Choroid plexus epithelial cell (primary cell): ENCODE data around the gene ACADSB.

Source experiments
- DNase-seq: peaks from one replicate; pipeline ENCODE4 v3.0.0-alpha.2; 2010; ENCODE audit warnings: low read depth
- H3K4me3 ChIP-seq: 2 replicates; pipeline ENCODE4 v1.5.1; 2011; ENCODE audit warnings: low read depth, mild to moderate bottlenecking, control low read depth, low read length, moderate library complexity
- TF ChIP-seq, protein P1 (sequence below): conservative IDR thresholded peaks from 2 replicates; pipeline ENCODE4 v1.5.1; 2011; ENCODE audit warnings: low read depth, mild to moderate bottlenecking, control low read depth, inconsistent platforms, low read length, moderate library complexity

The ACADSB gene

DNA sequence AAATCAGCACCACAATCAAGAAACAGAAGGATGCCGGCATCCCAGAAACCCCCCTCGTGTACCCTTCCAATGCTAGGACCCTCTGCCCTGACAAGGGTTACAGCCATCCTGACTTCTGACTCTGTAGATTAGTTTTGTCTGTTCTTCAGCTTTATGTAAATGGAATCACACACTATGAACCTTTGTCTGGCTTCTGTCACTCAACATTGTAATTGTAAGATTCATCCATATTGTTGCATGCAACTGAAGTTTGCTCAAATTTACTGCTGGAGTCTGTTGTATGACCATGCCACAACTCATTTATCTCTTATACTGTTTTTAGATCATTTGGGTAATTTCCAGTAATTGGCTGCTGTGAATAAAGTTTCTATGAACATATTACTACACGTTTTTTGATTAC, 8.7 kb upstream of the ACADSB start:
- no peak overlapping the region for H3K4me3 ChIP-seq
- TF ChIP-seq, protein P1, sequence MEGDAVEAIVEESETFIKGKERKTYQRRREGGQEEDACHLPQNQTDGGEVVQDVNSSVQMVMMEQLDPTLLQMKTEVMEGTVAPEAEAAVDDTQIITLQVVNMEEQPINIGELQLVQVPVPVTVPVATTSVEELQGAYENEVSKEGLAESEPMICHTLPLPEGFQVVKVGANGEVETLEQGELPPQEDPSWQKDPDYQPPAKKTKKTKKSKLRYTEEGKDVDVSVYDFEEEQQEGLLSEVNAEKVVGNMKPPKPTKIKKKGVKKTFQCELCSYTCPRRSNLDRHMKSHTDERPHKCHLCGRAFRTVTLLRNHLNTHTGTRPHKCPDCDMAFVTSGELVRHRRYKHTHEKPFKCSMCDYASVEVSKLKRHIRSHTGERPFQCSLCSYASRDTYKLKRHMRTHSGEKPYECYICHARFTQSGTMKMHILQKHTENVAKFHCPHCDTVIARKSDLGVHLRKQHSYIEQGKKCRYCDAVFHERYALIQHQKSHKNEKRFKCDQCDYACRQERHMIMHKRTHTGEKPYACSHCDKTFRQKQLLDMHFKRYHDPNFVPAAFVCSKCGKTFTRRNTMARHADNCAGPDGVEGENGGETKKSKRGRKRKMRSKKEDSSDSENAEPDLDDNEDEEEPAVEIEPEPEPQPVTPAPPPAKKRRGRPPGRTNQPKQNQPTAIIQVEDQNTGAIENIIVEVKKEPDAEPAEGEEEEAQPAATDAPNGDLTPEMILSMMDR, result no peak
- DNase-seq, result no peak

- no peak for DNase-seq
- no peak overlapping the region for H3K4me3 ChIP-seq
- TF ChIP-seq, protein P1, result no peak
These were observed 7.4 kb upstream of the ACADSB start for GRCh38 chr10:123001370-123001769.

DNA sequence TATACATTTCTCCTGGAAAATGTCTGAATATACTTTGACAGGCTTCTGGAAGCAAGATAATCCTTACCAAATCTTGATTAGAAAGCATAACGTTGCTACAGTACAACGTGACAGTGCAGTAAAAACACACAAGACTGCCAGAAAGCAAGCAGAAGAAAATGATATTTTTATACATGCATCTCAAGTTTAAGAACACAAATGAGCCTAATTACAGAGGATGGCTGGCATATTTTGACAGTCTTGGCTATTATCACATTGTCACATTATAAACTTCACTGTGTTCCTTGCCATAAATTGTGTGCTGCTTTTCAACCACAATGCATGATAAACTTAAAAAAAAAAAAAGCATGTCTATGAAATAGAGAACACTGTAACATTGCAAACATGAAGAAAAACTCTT, 4.5 kb upstream of the ACADSB start:
- no peak overlapping the region for H3K4me3 ChIP-seq
- DNase-seq, result no peak
- TF ChIP-seq, protein P1, result no peak

DNA sequence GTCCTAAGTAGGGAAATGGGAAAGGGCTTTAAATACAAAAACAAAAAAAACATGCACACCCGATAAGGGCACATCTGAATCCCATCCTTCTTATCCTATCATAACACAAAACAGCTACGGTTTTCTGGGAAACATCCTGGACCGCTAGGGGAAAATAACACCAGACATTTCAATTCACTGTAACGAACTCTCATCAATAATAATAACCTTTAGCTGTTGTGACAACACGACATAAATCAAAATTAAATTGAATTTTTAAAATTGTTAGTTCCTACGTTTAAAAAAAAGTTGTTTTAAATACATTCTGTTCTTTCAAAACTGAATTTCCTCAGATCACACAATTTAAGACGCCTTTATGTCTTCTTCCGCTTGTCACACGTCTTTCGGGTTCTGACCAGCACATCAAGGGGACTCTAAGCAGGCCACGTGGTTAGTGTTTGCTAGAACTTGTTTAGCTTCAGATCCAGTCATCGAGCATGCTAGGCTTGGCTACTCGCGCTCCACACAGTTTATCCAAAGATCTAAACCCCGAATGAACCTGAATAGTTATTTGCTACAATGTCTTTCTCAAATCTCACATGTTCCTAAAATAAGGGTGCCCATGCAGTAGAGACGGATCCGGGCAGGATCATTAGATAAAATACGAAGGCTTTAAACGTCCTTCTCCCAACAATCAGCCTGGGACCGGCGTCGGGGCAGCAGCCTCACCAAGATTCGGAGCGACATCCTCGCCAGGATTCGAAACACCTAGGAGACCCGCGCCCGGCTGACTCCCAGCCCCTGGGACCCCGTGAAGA, 1.1 kb upstream of the ACADSB start:
- TF ChIP-seq, protein P1, result no peak
- DNase-seq, result peak; percentile 63
- peak overlapping the region; percentile 98 for H3K4me3 ChIP-seq

GRCh38 chr10:123009105-123009820, 457 bp downstream of the ACADSB start:
- H3K4me3 ChIP-seq, result peak overlapping the region; percentile 98
- no peak for DNase-seq
- TF ChIP-seq, protein P1, result no peak

DNA sequence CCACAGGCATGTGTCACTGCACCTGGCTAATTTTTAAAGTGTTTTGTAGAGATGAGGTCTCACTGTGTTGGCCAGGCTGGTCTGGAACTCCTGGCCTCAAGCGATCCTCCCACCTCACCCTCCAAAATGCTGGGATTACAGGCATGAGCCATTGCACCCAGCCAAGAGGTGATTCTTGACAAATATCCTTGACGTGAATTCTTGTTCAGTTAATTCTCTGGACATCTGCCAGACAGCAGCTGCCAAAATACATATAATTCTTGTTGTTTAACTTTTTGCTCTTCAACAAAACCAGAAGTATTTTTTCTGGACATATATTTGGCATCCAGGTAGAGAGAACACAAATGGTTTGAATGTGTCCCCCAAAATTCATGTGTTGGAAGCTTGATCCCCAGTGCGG, 3.2 kb downstream of the ACADSB start:
- TF ChIP-seq, protein P1, result no peak
- no peak overlapping the region for H3K4me3 ChIP-seq
- DNase-seq, result peak; percentile 28
